Activated CD4-positive, alpha-beta T cell treated with anti-CD3 and anti-CD28 coated beads, Interleukin-2, amount 50 U/mL, for 48 hours (primary cell): Measurements from ENCODE around the gene C2CD2L.
"Not testable (repeated sequence)": the region's sequence is repeated elsewhere in the genome, so short reads cannot be mapped to it uniquely, and the experiment has no call there.

ENCODE experiments used
- DNase-seq, 2 experiments: peaks; one replicate each; pipeline ENCODE4 v3.0.0-alpha.2; 2020

C2CD2L gene

DNA sequence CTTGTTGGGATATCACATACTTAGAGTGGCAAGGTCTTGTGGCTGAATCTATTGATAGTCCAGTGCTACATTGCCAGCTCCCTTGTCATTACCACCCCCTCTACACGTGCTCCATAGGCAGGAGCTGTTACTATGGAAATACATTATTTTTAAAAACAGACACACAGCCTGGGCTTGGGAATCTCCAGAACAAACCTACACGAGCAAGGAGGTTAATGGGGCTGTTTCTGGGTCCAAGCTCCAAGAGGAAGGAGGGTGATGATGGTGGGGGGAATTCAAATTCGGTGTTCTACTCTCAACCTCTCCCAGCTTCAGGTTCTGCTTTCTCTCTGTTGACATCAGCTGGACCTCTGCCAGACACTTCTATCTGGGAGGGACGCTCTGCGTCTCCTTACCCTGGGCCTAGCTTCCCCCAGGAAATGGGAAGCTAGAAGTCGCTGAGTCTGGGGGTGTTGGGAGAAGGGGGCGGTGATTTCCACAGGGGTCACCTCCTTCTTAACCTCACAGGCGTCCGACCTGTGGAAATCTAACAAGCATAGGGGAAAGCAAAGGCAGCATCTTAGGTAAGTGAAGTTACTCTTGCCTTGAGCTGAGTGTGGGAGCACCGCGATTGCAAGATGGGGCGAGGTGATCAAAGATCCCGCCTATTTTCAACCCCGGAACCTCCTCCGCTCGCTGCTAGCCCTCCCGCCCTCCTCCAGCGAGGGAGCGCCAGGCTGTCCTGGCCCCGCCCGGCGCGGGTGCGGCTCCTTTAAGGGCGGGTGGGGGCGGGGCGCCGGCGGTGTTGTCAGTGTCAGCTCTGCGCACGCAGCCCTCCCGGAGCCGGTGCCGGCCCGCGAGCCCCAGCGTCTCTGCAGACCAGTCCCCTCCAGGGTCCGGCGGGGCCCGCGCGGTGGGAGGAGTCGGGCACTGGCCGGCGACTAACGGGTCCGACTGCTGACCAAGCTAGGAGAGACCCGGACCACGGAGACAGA lies at the start of gene C2CD2L:
Gene C2CD2L, plus strand, starts transcription at position 781 of the 974 bp plus-strand sequence. CDS start 398 bp downstream, outside the sequence.
- DNase-seq: peak; percentile 88 to 91

GRCh38 chr11:119059128-119059527 lies 48.0 kb upstream of the C2CD2L start:
- not testable (repeated sequence) for DNase-seq

DNA sequence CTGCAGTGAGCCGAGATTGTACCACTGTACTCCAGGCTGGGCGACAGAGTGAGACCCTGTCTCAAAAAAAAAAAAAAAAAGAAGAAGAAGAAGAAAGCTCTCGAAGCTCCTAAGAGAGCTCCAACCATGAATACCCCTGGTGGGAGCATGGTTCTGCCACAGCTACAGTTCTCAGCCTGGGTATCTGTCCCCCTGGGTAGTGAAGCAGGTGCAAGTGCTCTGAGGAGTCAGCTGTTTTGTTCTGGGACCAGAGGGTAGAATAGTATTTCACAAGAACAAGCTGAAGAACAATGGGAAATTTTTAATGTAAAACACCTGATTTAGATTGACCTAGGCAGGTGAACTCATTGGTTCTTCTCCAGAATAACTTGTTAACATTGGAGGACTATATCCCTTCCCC lies 45.9 kb upstream of the C2CD2L start:
- no peak for DNase-seq

- no peak for DNase-seq
Observed at GRCh38 chr11:119062779-119063178, 44.4 kb upstream of the C2CD2L start.

GRCh38 chr11:119065369-119065768 lies 41.8 kb upstream of the C2CD2L start:
- peak; percentile 37 to 53 for DNase-seq

DNA sequence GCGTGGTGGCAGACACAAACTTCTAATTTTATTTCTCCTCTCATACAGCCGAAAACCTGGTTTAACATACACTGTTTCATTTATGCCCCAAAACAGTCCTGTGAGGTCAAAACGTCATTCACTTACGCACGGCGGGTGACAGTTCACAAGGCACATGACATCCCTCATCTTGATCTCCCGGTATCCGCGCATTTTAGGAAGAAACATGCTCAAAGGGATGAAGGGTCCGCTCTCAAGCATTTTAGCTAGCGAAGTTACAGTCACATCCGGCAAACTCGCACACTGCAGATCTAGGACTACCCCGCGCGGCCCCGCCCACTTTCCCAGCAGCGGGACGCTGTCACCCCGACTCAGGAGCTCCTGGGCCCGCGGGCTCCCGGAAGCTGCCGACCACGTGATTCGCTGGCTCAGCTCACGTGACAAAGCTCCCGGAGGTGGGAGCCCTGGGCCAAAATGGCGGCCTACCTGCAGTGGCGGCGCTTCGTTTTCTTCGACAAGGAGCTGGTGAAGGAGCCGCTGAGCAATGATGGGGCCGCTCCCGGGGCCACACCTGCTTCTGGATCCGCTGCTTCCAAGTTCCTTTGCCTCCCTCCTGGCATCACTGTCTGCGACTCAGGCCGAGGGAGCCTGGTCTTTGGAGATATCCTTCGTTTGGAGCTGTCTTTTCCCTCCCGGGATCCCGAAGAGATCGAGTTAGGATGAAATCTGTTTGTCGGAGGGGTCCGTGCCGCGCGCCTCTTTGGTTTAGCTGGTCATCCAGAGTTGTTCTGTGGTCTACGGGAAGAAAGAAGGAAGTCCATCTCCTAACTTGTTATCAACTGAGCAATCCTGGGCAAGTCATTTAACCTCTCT lies 39.5 kb upstream of the C2CD2L start, which contains the start of gene VPS11:
Gene VPS11, plus strand, starts transcription at position 448 of the 852 bp plus-strand sequence. Its CDS starts 6 bp downstream, at position 454.
- peak; percentile 98 for DNase-seq

DNA sequence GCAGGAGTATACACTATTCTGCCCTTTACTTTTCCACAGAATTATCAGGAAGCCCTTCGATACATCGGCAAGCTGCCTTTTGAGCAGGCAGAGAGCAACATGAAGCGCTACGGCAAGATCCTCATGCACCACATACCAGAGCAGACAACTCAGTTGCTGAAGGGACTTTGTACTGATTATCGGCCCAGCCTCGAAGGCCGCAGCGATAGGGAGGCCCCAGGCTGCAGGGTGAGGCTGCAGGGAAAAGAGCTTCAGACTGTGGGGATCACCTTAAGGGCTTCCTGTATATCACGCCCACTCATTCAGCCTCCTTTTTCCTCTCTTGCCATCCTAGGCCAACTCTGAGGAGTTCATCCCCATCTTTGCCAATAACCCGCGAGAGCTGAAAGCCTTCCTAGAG lies 29.3 kb upstream of the C2CD2L start:
- DNase-seq: no peak

DNA sequence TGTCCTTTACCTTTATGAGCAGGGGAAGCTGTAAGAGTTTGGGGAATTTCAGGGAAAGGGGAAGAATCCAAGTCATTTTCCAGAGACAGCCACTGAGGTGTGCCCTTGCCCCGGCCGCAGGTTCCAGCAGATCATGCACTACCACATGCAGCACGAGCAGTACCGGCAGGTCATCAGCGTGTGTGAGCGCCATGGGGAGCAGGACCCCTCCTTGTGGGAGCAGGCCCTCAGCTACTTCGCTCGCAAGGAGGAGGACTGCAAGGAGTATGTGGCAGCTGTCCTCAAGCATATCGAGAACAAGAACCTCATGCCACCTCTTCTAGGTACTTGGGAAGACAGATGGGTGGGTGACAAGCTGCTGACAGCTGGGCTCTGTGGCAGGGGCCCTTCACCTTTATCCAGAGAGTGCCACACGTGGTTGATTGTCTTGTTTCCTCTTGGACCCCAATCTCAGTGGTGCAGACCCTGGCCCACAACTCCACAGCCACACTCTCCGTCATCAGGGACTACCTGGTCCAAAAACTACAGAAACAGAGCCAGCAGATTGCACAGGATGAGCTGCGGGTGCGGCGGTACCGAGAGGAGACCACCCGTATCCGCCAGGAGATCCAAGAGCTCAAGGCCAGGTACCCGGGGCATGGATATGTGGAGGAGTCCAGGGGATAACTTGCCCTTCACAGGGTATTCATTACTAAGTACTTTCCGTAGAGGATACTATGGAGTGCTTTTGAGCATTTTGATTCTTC lies 28.3 kb upstream of the C2CD2L start:
- DNase-seq: no peak

DNA sequence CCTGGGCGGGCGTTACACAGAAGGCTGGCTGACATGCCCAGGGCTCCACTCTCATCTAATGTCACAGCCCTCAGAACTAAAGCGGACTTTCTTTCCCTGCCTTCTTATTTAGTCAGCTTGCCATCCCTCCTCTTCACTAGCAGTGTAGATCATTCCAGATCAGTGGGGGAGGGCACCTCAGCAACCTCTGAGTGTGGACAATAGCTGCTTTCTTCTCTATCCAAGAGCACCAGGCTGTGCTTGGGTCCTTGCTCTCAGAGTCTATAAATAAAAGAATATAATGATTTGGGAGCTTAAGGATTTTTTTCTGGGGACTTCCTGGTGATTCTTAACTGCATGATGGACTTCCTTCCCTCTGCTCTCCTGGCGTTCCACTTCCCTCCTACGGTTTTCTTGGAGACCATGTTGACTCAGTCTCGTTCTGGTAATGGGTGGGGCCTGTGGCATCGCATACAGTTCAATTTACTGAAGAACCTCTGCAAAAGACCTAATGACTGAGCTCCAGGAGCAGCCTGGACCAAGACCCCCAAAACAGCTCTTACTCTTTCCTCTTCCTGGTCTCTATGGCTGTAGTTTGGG lies 25.4 kb upstream of the C2CD2L start:
- DNase-seq: no peak

DNA sequence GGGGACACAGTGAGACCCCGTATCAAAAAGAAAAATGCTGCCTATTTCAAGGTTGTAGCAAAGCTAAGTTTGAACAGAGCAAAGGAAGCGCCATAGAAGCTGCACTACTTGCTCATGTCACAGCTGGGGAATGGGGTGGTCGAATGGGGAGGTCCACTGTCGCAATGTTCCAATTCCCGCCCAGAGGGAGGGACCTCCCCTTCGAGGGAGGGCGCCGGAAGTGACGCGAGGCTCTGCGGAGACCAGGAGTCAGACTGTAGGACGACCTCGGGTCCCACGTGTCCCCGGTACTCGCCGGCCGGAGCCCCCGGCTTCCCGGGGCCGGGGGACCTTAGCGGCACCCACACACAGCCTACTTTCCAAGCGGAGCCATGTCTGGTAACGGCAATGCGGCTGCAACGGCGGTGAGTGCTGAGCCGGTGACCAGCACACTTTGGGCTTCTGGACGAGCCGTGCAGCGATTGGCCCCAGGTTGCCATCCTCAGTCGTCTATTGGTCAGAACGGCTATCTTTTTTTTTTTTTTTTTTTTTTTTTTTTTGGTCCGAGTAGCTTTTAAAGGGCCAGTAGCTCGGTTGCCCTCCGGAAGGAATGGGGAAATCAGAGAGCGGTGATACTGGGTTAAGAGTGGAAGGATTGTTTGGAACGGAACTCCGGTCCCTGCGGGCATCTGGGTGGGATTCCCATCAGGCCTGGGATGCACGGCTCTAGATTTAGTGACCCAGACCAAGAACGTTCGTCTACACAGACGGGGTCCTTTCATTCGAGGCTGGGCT lies 22.3 kb upstream of the C2CD2L start, which contains the start of gene HMBS:
Gene HMBS, plus strand, starts transcription at position 219 of the 774 bp plus-strand sequence. Its CDS starts 153 bp downstream, at position 372.
- DNase-seq: peak; percentile 91 to 93

GRCh38 chr11:119085437-119085847 lies 21.7 kb upstream of the C2CD2L start:
- peak in 1 of 2 experiments; percentile 50 for DNase-seq

DNA sequence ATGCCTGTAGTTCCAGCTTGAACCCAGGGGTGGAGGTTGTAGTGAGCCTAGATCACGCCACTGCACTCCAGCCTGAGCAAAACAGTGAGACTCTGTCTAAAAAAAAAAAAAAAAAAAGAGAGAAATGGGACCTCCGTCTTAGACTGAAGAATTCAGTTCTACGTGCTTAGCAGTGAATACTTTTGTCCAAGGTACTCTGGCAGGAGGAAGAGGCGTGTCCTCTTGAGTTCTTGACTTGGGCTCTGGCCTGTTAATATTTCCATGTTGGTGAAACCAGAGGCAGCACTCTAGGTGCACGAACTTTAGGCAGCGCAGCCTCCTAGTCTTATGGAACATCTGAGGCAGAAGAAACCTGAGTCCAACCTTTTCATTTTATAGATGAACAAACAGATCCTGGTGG lies 20.0 kb upstream of the C2CD2L start:
- no peak for DNase-seq

DNA sequence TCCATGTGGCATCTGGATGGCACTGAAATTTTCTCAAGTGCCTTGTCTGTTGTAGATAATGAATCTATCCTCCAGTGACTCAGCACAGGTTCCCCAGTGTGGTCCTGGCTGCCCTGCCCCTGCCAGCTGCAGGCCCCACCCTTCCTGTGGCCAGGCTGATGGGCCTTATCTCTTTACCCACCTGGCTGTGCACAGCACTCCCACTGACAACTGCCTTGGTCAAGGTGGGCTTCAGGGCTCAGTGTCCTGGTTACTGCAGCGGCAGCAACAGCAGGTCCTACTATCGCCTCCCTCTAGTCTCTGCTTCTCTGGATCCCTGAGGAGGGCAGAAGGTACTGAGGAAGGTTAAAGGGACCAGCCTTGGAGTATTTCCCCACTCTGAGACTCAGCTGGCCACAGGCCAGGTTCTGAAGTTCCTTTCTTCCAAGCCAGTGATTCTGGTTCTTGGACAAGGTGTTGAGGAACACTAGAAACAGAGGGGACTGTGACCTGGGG lies 19.4 kb upstream of the C2CD2L start:
- no peak for DNase-seq

DNA sequence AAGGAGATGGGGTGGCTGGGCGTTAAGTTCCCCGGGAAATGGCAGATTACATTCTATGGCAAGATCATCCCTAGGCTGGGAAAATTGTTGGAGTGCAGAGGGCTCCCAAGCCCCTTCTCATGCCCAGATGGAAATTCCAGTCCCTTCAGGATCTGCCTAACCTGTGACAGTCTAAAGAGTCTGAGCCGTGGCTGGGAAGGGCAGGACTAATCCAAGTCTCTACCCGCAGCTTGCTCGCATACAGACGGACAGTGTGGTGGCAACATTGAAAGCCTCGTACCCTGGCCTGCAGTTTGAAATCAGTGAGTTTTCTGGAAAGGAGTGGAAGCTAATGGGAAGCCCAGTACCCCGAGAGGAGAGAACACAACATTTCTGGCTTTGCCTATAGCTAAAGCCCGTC lies 18.7 kb upstream of the C2CD2L start:
- no peak for DNase-seq

GRCh38 chr11:119089319-119089718 lies 17.8 kb upstream of the C2CD2L start:
- no peak for DNase-seq

GRCh38 chr11:119091178-119091577 lies 16.0 kb upstream of the C2CD2L start:
- no peak for DNase-seq

GRCh38 chr11:119091966-119092879 lies 14.9 kb upstream of the C2CD2L start:
- DNase-seq: peak in 1 of 2 experiments; percentile 19

GRCh38 chr11:119092880-119093842 lies 14.0 kb upstream of the C2CD2L start:
- peak in 1 of 2 experiments; percentile 20 for DNase-seq
